ENCODE data around the gene ZWILCH.
"Not testable (repeated sequence)": the region's sequence is repeated elsewhere in the genome, so short reads cannot be mapped to it uniquely, and the experiment has no call there.

DNA sequence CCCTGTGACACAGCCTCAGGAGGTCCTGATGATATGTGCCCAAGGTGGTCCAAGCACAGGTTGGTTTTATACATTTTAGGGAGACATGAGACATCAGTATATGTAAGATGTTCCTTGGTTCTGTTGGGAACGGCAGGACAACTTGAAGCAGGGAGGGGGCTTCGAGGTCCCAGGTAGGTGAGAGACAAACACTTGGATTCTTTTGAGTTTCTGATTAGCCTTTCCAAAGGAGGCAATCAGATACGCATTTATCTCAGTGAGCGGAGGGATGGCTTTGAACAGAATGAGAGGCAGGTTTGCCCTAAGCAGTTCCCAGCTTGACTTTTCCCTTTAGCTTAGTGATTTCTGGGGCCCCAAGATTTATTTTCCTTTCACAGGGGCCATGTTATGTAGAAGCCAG lies 34.3 kb upstream of the ZWILCH start:
- not testable (repeated sequence) for TF ChIP-seq EZH2phosphoT487 (IDR thresholded peaks at IDR 0.05; ENCODE audit: insufficient read depth, low read depth); EZH2 (IDR thresholded peaks at IDR 0.05; ENCODE audit: insufficient read depth, poor library complexity, severe bottlenecking)
